ENCODE measurements around the gene PKDCC. TPM values are rescaled to one million over a fixed set of nuclear protein-coding genes. Genes with fewer than 3 reads are reported as not detected.

Gene PKDCC
- total RNA-seq, 1 experiment from 2014 or later: 322 TPM

- Mint-ChIP-seq H3K4me1 (ENCODE audit: low read depth, unreplicated experiment) (peaks cover 60% of the 10 kb centered on the region), H3K27me3 (ENCODE audit: insufficient read depth, unreplicated experiment) (no peaks in the 10 kb centered on the region), H3K9me3 (ENCODE audit: unreplicated experiment) (no peaks in the 10 kb centered on the region), H3K4me3 (ENCODE audit: unreplicated experiment) (peak overlapping the region; percentile 98), H3K27ac (ENCODE audit: unreplicated experiment) (peak overlapping the region; percentile 98), H3K36me3 (ENCODE audit: insufficient read depth, unreplicated experiment) (peaks cover 95% of the 10 kb centered on the region)
- ChIA-PET POLR2A (interaction anchor here (0.7 to 0.9 kb wide), 2 partner anchors 12 to 80 kb away, joined by 3 to 6 read pairs; no protein-coding TSS in a partner anchor), CTCF (interaction anchor here (4.6 kb wide), 1 partner anchor 182 kb away, joined by 44 read pairs; no protein-coding TSS in a partner anchor)
- peaks cover 74% of the 10 kb centered on the region for H3K4me1 ChIP-seq
- no peaks in the 10 kb centered on the region for H3K9me3 ChIP-seq
- BruUV-seq (replicated peaks): no TSS peak
- peaks cover 24% of the 10 kb centered on the region for H3K36me3 ChIP-seq (ENCODE audit: control insufficient read depth, insufficient read depth, low read length)
- DNase-seq: no peak
- no peak overlapping the region for H3K4me3 ChIP-seq (ENCODE audit: low read depth, low read length)
- intact Hi-C loops (cut with micrococcal nuclease; ENCODE audit: unreplicated experiment): no loop called here
- TF ChIP-seq, protein P1, sequence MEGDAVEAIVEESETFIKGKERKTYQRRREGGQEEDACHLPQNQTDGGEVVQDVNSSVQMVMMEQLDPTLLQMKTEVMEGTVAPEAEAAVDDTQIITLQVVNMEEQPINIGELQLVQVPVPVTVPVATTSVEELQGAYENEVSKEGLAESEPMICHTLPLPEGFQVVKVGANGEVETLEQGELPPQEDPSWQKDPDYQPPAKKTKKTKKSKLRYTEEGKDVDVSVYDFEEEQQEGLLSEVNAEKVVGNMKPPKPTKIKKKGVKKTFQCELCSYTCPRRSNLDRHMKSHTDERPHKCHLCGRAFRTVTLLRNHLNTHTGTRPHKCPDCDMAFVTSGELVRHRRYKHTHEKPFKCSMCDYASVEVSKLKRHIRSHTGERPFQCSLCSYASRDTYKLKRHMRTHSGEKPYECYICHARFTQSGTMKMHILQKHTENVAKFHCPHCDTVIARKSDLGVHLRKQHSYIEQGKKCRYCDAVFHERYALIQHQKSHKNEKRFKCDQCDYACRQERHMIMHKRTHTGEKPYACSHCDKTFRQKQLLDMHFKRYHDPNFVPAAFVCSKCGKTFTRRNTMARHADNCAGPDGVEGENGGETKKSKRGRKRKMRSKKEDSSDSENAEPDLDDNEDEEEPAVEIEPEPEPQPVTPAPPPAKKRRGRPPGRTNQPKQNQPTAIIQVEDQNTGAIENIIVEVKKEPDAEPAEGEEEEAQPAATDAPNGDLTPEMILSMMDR (IDR thresholded peaks at IDR 0.05; ENCODE audit: insufficient read depth in 1 of 2, low read depth in 1 of 2, low read length in 1 of 2, severe bottlenecking in 1 of 2, unreplicated experiment in 1 of 2): no peak
- no peaks in the 10 kb centered on the region for H3K27me3 ChIP-seq (replicated peaks; ENCODE audit: control insufficient read depth, insufficient read depth, low read length)
Observed at GRCh38 chr2:42052702-42053481, 5.1 kb downstream of the PKDCC start.

GRCh38 chr2:42053482-42053790 is 5.6 kb downstream of the PKDCC start:
- no peaks in the 10 kb centered on the region for H3K9me3 ChIP-seq
- no peak overlapping the region for H3K4me3 ChIP-seq (ENCODE audit: low read depth, low read length)
- H3K36me3 ChIP-seq (ENCODE audit: control insufficient read depth, insufficient read depth, low read length): peaks cover 26% of the 10 kb centered on the region
- no peaks in the 10 kb centered on the region for H3K27me3 ChIP-seq (replicated peaks; ENCODE audit: control insufficient read depth, insufficient read depth, low read length)
- Mint-ChIP-seq H3K4me1 (ENCODE audit: low read depth, unreplicated experiment) (peaks cover 60% of the 10 kb centered on the region), H3K9me3 (ENCODE audit: unreplicated experiment) (no peaks in the 10 kb centered on the region), H3K36me3 (ENCODE audit: insufficient read depth, unreplicated experiment) (peaks cover 100% of the 10 kb centered on the region), H3K27ac (ENCODE audit: unreplicated experiment) (peak overlapping the region; percentile 98), H3K4me3 (ENCODE audit: unreplicated experiment) (peak overlapping the region; percentile 69), H3K27me3 (ENCODE audit: insufficient read depth, unreplicated experiment) (no peaks in the 10 kb centered on the region)
- ChIA-PET POLR2A (interaction anchor here (0.9 kb wide), 1 partner anchor 11 kb away, joined by 3 read pairs; no protein-coding TSS in a partner anchor), CTCF (interaction anchor here (4.6 kb wide), 1 partner anchor 183 kb away, joined by 44 read pairs; no protein-coding TSS in a partner anchor)
- no TSS peak for BruUV-seq (replicated peaks)
- no peak for DNase-seq
- peaks cover 79% of the 10 kb centered on the region for H3K4me1 ChIP-seq
- TF ChIP-seq, protein P1 (IDR thresholded peaks at IDR 0.05; ENCODE audit: insufficient read depth in 1 of 2, low read depth in 1 of 2, low read length in 1 of 2, severe bottlenecking in 1 of 2, unreplicated experiment in 1 of 2): no peak
- intact Hi-C loops (cut with micrococcal nuclease; ENCODE audit: unreplicated experiment): no loop called here

GRCh38 chr2:42053791-42054701 is 6.2 kb downstream of the PKDCC start:
- Mint-ChIP-seq H3K4me1 (ENCODE audit: low read depth, unreplicated experiment) (peaks cover 60% of the 10 kb centered on the region), H3K4me3 (ENCODE audit: unreplicated experiment) (peak overlapping the region; percentile 69), H3K27ac (ENCODE audit: unreplicated experiment) (peak overlapping the region; percentile 98), H3K36me3 (ENCODE audit: insufficient read depth, unreplicated experiment) (peaks cover 100% of the 10 kb centered on the region), H3K27me3 (ENCODE audit: insufficient read depth, unreplicated experiment) (no peaks in the 10 kb centered on the region), H3K9me3 (ENCODE audit: unreplicated experiment) (no peaks in the 10 kb centered on the region)
- Histone ChIP-seq H3K27me3 (replicated peaks; ENCODE audit: control insufficient read depth, insufficient read depth, low read length) (no peaks in the 10 kb centered on the region), H3K9me3 (no peaks in the 10 kb centered on the region), H3K4me3 (ENCODE audit: low read depth, low read length) (no peak overlapping the region), H3K4me1 (peaks cover 85% of the 10 kb centered on the region), H3K36me3 (ENCODE audit: control insufficient read depth, insufficient read depth, low read length) (peaks cover 26% of the 10 kb centered on the region)
- intact Hi-C loops (cut with micrococcal nuclease; ENCODE audit: unreplicated experiment): loop anchor here (1.0 to 2.0 kb wide), 2 partner anchors 115 to 200 kb away; no protein-coding TSS in a partner anchor
- POLR2A ChIA-PET: interaction anchor here (2.4 kb wide), 1 partner anchor 10 kb away, joined by 28 read pairs; no protein-coding TSS in a partner anchor
- DNase-seq: no peak
- CTCF ChIA-PET: interaction anchor here (0.9 to 4.6 kb wide), 6 partner anchors 10 to 200 kb away, joined by 3 to 44 read pairs (median 4); no protein-coding TSS in a partner anchor
- no TSS peak for BruUV-seq (replicated peaks)
- TF ChIP-seq, protein P1 (IDR thresholded peaks at IDR 0.05; ENCODE audit: insufficient read depth in 1 of 2, low read depth in 1 of 2, low read length in 1 of 2, severe bottlenecking in 1 of 2, unreplicated experiment in 1 of 2): no peak
